Inflammatory macrophage treated with lipopolysaccharide for 4 hours (primary cell): ENCODE data around the gene CAT.

ENCODE experiments used
- DNase-seq: peaks from one replicate; pipeline ENCODE4 v3.0.0-alpha.2; 2020

The CAT gene

GRCh38 chr11:34461215-34461614, 22.5 kb downstream of the CAT start:
- no peak for DNase-seq

DNA sequence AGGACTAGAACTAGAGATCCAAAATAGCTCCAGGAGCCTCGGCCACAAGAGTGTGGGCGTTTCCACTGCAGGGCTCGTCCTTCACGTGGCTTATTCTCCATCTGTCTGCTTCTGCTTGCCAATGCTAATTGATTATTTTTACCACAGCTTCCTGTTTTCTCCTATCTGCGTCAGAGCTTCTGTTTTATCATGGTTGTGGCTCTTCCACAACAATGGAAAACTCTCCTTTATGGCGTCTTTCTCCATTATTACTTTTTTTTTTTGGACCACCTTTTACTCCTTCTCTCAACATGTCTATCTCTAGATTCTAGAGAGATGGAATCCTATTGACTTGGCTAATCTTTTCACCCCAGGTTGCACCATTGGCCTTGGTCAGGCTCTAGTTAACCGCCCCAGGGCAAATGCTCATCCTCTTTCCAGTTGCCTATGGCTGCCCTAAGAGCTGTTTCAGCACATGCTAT, 25.9 kb downstream of the CAT start:
- peak; percentile 54 for DNase-seq

DNA sequence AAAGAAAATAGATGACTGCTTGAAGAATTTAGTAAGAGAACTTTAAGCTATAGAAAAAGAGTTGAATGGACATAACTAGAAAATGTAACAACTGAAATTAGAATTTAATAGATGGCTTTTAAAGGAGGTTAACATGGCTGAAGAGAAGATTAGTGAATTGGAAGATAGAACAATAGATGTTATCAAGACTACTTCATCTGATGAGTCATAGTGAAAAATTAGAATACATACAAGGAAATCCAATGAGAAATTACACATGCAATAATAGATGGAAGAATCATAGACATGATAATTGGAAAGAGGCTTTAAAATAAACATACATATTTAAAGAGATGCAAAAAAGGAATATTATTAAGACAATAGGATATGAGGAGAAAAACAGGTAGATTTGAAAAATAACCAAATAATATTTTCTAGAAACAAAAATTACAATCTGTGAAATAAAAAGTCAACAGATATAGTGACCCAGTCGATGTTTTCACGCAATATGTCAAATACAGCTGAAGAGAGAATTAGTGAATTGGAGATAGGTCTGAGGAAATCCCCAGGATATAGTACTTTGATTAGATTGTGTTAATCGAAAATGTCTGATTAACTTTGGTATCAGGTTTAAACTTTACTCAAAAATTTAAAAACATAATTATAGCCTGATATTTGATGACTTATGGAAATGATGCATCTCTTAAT, 28.2 kb downstream of the CAT start:
- DNase-seq, result no peak

DNA sequence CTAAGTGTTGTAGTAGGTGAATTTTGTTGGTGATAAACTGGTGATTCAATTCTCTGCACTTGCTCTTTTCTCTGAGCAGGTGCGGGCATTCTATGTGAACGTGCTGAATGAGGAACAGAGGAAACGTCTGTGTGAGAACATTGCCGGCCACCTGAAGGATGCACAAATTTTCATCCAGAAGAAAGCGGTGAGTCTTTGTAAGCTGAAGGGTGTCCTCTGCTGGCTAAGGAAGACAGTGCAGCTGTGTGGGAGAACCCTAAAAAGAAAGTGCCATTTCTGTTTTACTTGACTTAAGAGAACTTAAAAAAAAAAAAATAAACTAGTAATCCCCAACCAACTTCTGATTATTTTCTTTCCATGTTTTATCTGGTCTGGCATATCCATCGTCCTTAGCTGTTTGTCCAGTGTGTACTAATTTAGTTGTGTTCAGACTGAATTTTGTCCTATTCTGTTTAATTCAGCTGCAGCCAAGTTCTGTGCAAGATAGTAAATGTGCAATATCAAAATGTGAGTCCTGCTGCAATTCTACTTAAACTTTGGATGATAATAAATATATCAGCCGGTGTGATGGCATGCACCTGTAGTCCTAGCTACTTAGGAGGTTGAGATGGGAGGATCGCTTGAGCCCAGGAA, 29.6 kb downstream of the CAT start:
- DNase-seq, result peak; percentile 64

GRCh38 chr11:34473603-34474169, 35.0 kb downstream of the CAT start:
- DNase-seq, result no peak

GRCh38 chr11:34475656-34476055, 36.9 kb downstream of the CAT start:
- no peak for DNase-seq

GRCh38 chr11:34476849-34477248, 38.1 kb downstream of the CAT start:
- no peak for DNase-seq

GRCh38 chr11:34478845-34479663, 40.3 kb downstream of the CAT start:
- DNase-seq, result no peak

- no peak for DNase-seq
Observed at GRCh38 chr11:34480314-34480713, 41.6 kb downstream of the CAT start.

GRCh38 chr11:34481307-34481706, 42.6 kb downstream of the CAT start:
- DNase-seq, result no peak

DNA sequence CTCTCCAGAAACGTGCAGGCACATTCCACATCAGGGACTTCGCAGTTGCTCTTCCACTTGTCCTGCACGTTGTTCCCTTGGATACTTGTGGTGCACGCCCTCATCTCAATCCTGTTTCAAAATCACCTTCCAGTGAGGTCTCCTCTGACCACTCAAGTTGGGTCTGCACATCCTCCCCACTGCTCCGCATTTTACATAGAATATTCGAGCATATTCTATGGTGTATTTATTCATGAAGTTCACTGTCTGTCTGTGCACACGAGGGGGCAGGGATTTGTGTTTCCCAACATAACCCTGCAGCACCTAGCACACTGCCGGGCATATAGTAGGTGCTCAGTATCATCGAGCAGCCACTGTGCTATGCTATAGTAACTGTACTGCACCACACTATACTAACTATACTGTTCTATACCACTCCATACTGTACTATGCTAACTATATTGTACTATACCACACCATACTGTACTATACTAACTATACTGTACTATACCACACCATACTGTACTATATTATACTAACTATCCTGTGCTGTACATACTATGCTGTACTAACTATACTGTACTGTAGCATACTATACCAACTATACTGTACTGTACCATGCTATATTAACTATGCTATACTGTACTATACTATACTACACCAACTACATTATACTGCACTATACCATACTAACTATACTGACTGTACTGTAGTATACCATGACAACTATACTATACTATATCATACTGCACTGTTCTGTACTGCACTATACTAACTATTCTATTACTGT, 44.6 kb downstream of the CAT start:
- DNase-seq, result no peak

GRCh38 chr11:34487430-34487829, 48.7 kb downstream of the CAT start:
- no peak for DNase-seq

GRCh38 chr11:34488855-34489557, 50.3 kb downstream of the CAT start:
- DNase-seq, result no peak

- DNase-seq, result no peak
Observed at GRCh38 chr11:34490304-34490703, 51.6 kb downstream of the CAT start.

GRCh38 chr11:34492806-34493414, 54.2 kb downstream of the CAT start:
- DNase-seq, result peak; percentile 70

- no peak for DNase-seq
Observed at GRCh38 chr11:34493468-34493867, 54.7 kb downstream of the CAT start.

GRCh38 chr11:34493926-34494595, 55.3 kb downstream of the CAT start:
- DNase-seq, result no peak

GRCh38 chr11:34495239-34495723, 56.5 kb downstream of the CAT start:
- no peak for DNase-seq

DNA sequence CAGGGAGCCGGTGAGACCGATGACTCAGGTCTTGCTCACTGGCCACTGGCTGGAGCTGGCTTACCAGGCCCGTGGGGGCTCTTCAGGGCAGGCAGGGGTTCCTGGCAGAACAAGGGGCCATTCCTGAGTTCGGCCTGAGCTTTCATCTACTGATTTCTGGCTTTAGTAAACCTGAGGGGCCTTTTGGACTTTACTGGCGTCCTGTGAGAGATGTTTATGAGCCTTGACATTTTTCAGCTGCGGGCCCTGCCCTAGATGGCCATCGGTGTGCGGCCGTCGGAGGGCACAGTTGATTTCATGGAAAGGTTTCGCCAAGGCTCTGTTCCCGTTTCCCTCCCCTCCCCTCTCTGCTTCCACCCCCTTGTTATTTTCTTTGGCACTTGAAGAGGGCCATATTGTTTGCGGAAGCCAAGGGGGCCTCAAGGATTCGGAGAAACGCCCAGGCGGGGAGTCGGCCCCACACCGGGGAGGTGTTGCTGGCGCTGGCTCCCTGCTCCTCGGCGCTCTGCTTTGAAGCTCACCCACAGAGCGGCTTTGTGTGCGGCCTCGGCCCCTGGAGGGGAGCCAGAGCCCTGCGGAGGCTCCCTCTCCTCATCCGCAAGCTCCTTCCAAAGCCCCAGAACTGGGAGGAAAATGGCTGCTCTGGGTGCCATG, 57.1 kb downstream of the CAT start:
- no peak for DNase-seq
